H1 (cell line): ENCODE data around the gene PCED1B. TPM values are rescaled to one million over a fixed set of nuclear protein-coding genes. Genes with fewer than 3 reads are reported as not detected.

ENCODE experiments used
- CTCF ChIA-PET: fragments of 300-600 bp; sonication (Branson Sonifier 250); formaldehyde crosslinking; loops from one replicate; lab custom pipeline; 2021; ENCODE audit not compliant: partially characterized antibody; lab: Charles Lee
- POLR2A ChIA-PET: fragments of 300-600 bp; sonication (Branson Sonifier 250); formaldehyde crosslinking; loops from one replicate; lab custom pipeline; 2021; ENCODE audit warnings: inconsistent platforms; ENCODE audit not compliant: partially characterized antibody; lab: Charles Lee
- DNase-seq, 2 experiments: peaks; one replicate each; pipeline versions ENCODE4 v3.0.0 to v3.0.0-alpha.2; 2010 to 2022; ENCODE audit warnings: low spot score in 2 of 2, low read depth in 1 of 2, mixed read lengths in 1 of 2
- FAIRE-seq: peaks from 2 replicates; lab custom pipeline; 2011; peaks lifted over from hg19 to GRCh38; lab: Jason Lieb, UNC
- H2AFZ ChIP-seq: 2 replicates; pipeline ENCODE4 v1.8.1; 2012; ENCODE audit warnings: low read length, inconsistent platforms
- H2AK5ac ChIP-seq: 2 replicates; pipeline ENCODE4 v1.6.1; 2013; ENCODE audit warnings: low read depth, low read length
- H2BK120ac ChIP-seq: replicated peaks from 2 replicates; pipeline ENCODE3; 2013; ENCODE audit warnings: low read depth, low read length, inconsistent platforms
- H2BK12ac ChIP-seq: 2 replicates; pipeline ENCODE4 v1.6.1; 2013; ENCODE audit warnings: low read depth, low read length
- H2BK15ac ChIP-seq: 2 replicates; pipeline ENCODE4 v1.6.1; 2013; ENCODE audit warnings: low read length
- H2BK20ac ChIP-seq: 2 replicates; pipeline ENCODE4 v1.6.1; 2013; ENCODE audit warnings: low read length
- H2BK5ac ChIP-seq: 2 replicates; pipeline ENCODE4 v1.6.1; 2013; ENCODE audit warnings: low read depth, low read length
- H3K14ac ChIP-seq: 2 replicates; pipeline ENCODE4 v1.6.1; 2013; ENCODE audit warnings: inconsistent platforms; ENCODE audit not compliant: insufficient read length
- H3K18ac ChIP-seq: 2 replicates; pipeline ENCODE4 v1.6.1; 2013; ENCODE audit warnings: low read length; ENCODE audit errors: extremely low read depth
- H3K23ac ChIP-seq: 2 replicates; pipeline ENCODE4 v1.6.1; 2013; ENCODE audit warnings: inconsistent platforms; ENCODE audit not compliant: insufficient read length
- H3K23me2 ChIP-seq: 2 replicates; pipeline ENCODE4 v1.6.1; 2013; ENCODE audit warnings: low read depth, low read length
- H3K27ac ChIP-seq: 2 replicates; pipeline ENCODE4 v1.6.1; 2011; ENCODE audit warnings: low read depth, low read length, inconsistent platforms
- H3K27me3 ChIP-seq, 4 experiments: replicated peaks in 1 of 4; 1 replicate in 1 of 4; 2 replicates in 3 of 4; pipeline versions ENCODE4 v1.6.1 to v1.8.1; 2011 to 2013; ENCODE audit warnings: low read length in 3 of 4, mild to moderate bottlenecking in 3 of 4, inconsistent platforms in 2 of 4, mixed read lengths in 2 of 4, moderate library complexity in 1 of 4; ENCODE audit not compliant: control insufficient read depth in 3 of 4, insufficient read depth in 3 of 4; ENCODE audit errors: extremely low read depth in 1 of 4
- H3K36me3 ChIP-seq, 4 experiments: 2 replicates each; pipeline versions ENCODE4 v1.6.1 to v1.8.1; 2011 to 2013; ENCODE audit warnings: mild to moderate bottlenecking in 4 of 4, low read length in 3 of 4, moderate library complexity in 2 of 4, control low read depth in 1 of 4, inconsistent platforms in 1 of 4; ENCODE audit not compliant: insufficient read depth in 4 of 4, control insufficient read depth in 2 of 4
- H3K4ac ChIP-seq: replicated peaks from 2 replicates; pipeline ENCODE3; 2013; ENCODE audit warnings: low read length, low read depth, mixed read lengths, inconsistent platforms; ENCODE audit not compliant: insufficient read length
- H3K4me1 ChIP-seq, 4 experiments: replicated peaks in 1 of 4; 1 replicate in 1 of 4; 2 replicates in 3 of 4; pipeline versions ENCODE4 v1.6.1 to v1.8.1; 2011 to 2013; ENCODE audit warnings: low read length in 3 of 4, inconsistent platforms in 2 of 4, mixed read lengths in 1 of 4; ENCODE audit not compliant: insufficient read depth in 4 of 4, control insufficient read depth in 3 of 4
- H3K4me2 ChIP-seq, 2 experiments: 2 replicates each; pipeline versions ENCODE4 v1.6.1 to v1.8.1; 2011 to 2013; ENCODE audit warnings: low read depth in 2 of 2, low read length in 2 of 2, control low read depth in 1 of 2, inconsistent platforms in 1 of 2, mild to moderate bottlenecking in 1 of 2; ENCODE audit not compliant: insufficient read depth in 1 of 2
- H3K4me3 ChIP-seq, 4 experiments: fragments of 200-600, 300-600 bp in 1 of 4; sonication (generic), shearing (Covaris generic), sonication (Bioruptor Twin) in 1 of 4; 2 replicates each; pipeline versions ENCODE4 v1.5.1 to v1.8.1; 2011 to 2016; ENCODE audit warnings: low read length in 4 of 4, low read depth in 3 of 4, control low read depth in 2 of 4, inconsistent platforms in 2 of 4, mild to moderate bottlenecking in 2 of 4, mixed read lengths in 1 of 4, moderate library complexity in 1 of 4; ENCODE audit not compliant: insufficient read depth in 2 of 4; ENCODE audit errors: extremely low read depth in 1 of 4
- H3K56ac ChIP-seq: replicated peaks from 2 replicates; pipeline ENCODE3; 2013; ENCODE audit warnings: low read depth, mild to moderate bottlenecking, mixed read lengths, low read length, inconsistent platforms; ENCODE audit not compliant: insufficient read length
- H3K79me1 ChIP-seq: 2 replicates; pipeline ENCODE4 v1.6.1; 2013; ENCODE audit warnings: low read depth, low read length, control low read depth
- H3K79me2 ChIP-seq, 2 experiments: 2 replicates each; pipeline versions ENCODE4 v1.6.1 to v1.8.1; 2012 to 2013; ENCODE audit warnings: low read length in 2 of 2, mild to moderate bottlenecking in 2 of 2, inconsistent platforms in 1 of 2; ENCODE audit not compliant: insufficient read depth in 2 of 2, control insufficient read depth in 1 of 2
- H3K9ac ChIP-seq, 4 experiments: replicated peaks in 1 of 4; 1 replicate in 1 of 4; 2 replicates in 3 of 4; pipeline versions ENCODE4 v1.6.1 to v1.8.1; 2011 to 2013; ENCODE audit warnings: low read depth in 3 of 4, low read length in 3 of 4, control low read depth in 2 of 4, mild to moderate bottlenecking in 2 of 4, moderate library complexity in 2 of 4, inconsistent platforms in 1 of 4; ENCODE audit errors: extremely low read depth in 1 of 4
- H3K9me3 ChIP-seq, 2 experiments: 2 replicates each; pipeline versions ENCODE4 v1.6.1 to v1.8.1; 2012 to 2013; ENCODE audit warnings: mild to moderate bottlenecking in 2 of 2, moderate library complexity in 2 of 2, control low read depth in 1 of 2, inconsistent platforms in 1 of 2, low read depth in 1 of 2, low read length in 1 of 2, mixed read lengths in 1 of 2; ENCODE audit not compliant: insufficient read depth in 2 of 2
- H4K20me1 ChIP-seq, 2 experiments: replicated peaks in 1 of 2; 2 replicates each; pipeline versions ENCODE3 to v1.8.1; 2011 to 2013; ENCODE audit warnings: inconsistent platforms in 2 of 2, low read length in 2 of 2, mild to moderate bottlenecking in 1 of 2; ENCODE audit not compliant: insufficient read depth in 2 of 2, control insufficient read depth in 1 of 2
- H4K5ac ChIP-seq: 2 replicates; pipeline ENCODE4 v1.6.1; 2013; ENCODE audit warnings: low read length, low read depth, mixed read lengths, inconsistent platforms; ENCODE audit not compliant: insufficient read length
- H4K8ac ChIP-seq: 2 replicates; pipeline ENCODE4 v1.8.0; 2013; ENCODE audit warnings: mild to moderate bottlenecking, moderate library complexity, low read length, inconsistent platforms; ENCODE audit not compliant: insufficient read depth; ENCODE audit errors: extremely low read depth
- H4K91ac ChIP-seq: replicated peaks from 2 replicates; pipeline ENCODE3; 2013; ENCODE audit warnings: low read length, mixed read lengths, inconsistent platforms; ENCODE audit not compliant: insufficient read length
- CREB1 ChIP-seq: IDR thresholded peaks from 2 replicates; pipeline ENCODE4 v1.6.1; 2012; ENCODE audit warnings: inconsistent platforms
- GTF2F1 ChIP-seq: IDR thresholded peaks from 2 replicates; pipeline ENCODE4 v1.6.1; 2012; ENCODE audit warnings: low read depth, low read length, improper control_type of control experiment, borderline replicate concordance
- HDAC2 ChIP-seq, 2 experiments: fragments of 300-600 bp in 1 of 2; sonication (generic) in 1 of 2; IDR thresholded peaks; 2 replicates each; pipeline ENCODE4 v1.6.1; 2011 to 2012; ENCODE audit warnings: low read depth in 2 of 2, low read length in 2 of 2, mild to moderate bottlenecking in 2 of 2, moderate library complexity in 2 of 2, borderline replicate concordance in 1 of 2, inconsistent platforms in 1 of 2
- MAFK ChIP-seq: IDR thresholded peaks from 2 replicates; pipeline ENCODE4 v1.6.1; 2012; ENCODE audit warnings: low read depth, mild to moderate bottlenecking, improper control_type of control experiment, low read length
- NANOG ChIP-seq: IDR thresholded peaks from 2 replicates; pipeline ENCODE4 v1.6.1; 2011; ENCODE audit warnings: low read length, low read depth, mild to moderate bottlenecking, inconsistent platforms; ENCODE audit not compliant: insufficient read depth, poor library complexity, severe bottlenecking
- POU5F1 ChIP-seq: IDR thresholded peaks from 2 replicates; pipeline ENCODE4 v1.6.1; 2011; ENCODE audit warnings: low read depth, mild to moderate bottlenecking, low read length, moderate library complexity
- SIN3A ChIP-seq, 2 experiments: IDR thresholded peaks in 1 of 2; conservative IDR thresholded peaks in 1 of 2; 2 replicates each; pipeline ENCODE4 v1.6.1; 2011 to 2012; ENCODE audit warnings: low read length in 2 of 2, improper control_type of control experiment in 1 of 2, low read depth in 1 of 2, mild to moderate bottlenecking in 1 of 2
- TBP ChIP-seq: IDR thresholded peaks from 2 replicates; pipeline ENCODE4 v1.6.1; 2011; ENCODE audit warnings: low read depth, low read length, improper control_type of control experiment
- WGBS, 2 experiments: shearing (Covaris generic) in 1 of 2; methylation state at CpG; one replicate each; pipeline versions ENCODE4 v1.1.6 to v1.1.7; 2013 to 2015; ENCODE audit warnings: low lambda C conversion rate in 2 of 2, mixed read lengths in 2 of 2, inconsistent platforms in 1 of 2, low coverage in 1 of 2, missing lambda C conversion rate in 1 of 2; ENCODE audit not compliant: insufficient replicate concordance in 2 of 2, insufficient coverage in 1 of 2, insufficient read length in 1 of 2; ENCODE audit errors: extremely low coverage in 1 of 2, missing lambda C conversion rate in 1 of 2; 5-methylcytosine and 5-hydroxymethylcytosine counted together
- polyA plus RNA-seq, 7 experiments: library from polyadenylated mRNA; depleted of rRNA in 3 of 7; stranded (reverse) in 5 of 7; unstranded in 2 of 7; fragments of >200 nt in 5 of 7; fragments of 200-250 nt in 2 of 7; gene quantifications; 1 replicate in 5 of 7; 2 replicates in 1 of 7; 4 replicates in 1 of 7; pipeline versions ENCODE4 v1.2.1 to v1.2.3, GENCODE V29; 2011 to 2013; ENCODE audit warnings: missing spikeins in 2 of 7, mixed read lengths in 2 of 7
- total RNA-seq: library from RNA; stranded (reverse); fragmentation: NEBNext Ultra II Directional; extraction: Animal tissue kit (Norgen Biotek cat#: 25700); gene quantifications from 2 replicates; pipeline ENCODE4 v1.2.1, GENCODE V29; 2021
- TF ChIP-seq, protein P1 (sequence below): IDR thresholded peaks from 2 replicates; pipeline ENCODE4 v1.6.1; 2012; ENCODE audit warnings: low read length, inconsistent platforms
- TF ChIP-seq, protein P2 (sequence below): IDR thresholded peaks from 2 replicates; pipeline ENCODE4 v1.6.1; 2011; ENCODE audit warnings: low read depth, mild to moderate bottlenecking, low read length; ENCODE audit not compliant: insufficient read depth
- TF ChIP-seq, protein P3 (sequence below): IDR thresholded peaks from 2 replicates; pipeline ENCODE4 v1.6.1; 2012; ENCODE audit warnings: inconsistent platforms

Gene PCED1B
- total and polyA plus RNA-seq, 2 of the 8 experiments (the other 6 are each of a cell fraction or from before 2014, with no cell fraction given), result 4.7 to 5.4 TPM

DNA sequence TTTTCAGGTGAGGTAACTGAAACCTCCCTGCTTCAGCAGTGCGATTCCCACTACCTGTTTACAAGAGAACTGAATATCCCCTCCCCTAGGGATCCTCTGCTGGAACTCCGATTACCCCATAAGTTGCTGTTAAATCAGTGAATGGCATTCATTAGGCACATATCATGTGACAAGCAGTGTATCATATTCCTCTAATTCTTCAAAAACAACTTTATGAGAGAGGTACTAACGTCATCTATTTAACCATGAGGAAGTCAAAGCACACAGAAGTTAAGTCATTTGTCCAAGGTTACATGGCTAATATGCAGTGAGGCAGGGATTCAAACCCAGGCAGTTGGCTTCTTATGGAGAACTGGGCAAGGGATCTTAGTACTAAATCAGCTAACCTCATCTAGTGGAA, 43.9 kb upstream of the PCED1B start:
- no peaks in the 10 kb centered on the region for H3K27me3 ChIP-seq
- H4K5ac ChIP-seq, result no peak overlapping the region
- ChIA-PET POLR2A (no interaction called here), CTCF (interaction anchor here (2.0 to 2.4 kb wide), 2 partner anchors 36 to 266 kb away, joined by 4 to 8 read pairs; no protein-coding TSS in a partner anchor)
- no peak overlapping the region for H3K4me2 ChIP-seq
- H3K18ac ChIP-seq, result no peak overlapping the region
- no peak overlapping the region for H3K9ac ChIP-seq
- H2BK120ac ChIP-seq, result no peak overlapping the region
- no peaks in the 10 kb centered on the region for H3K79me1 ChIP-seq
- no peak overlapping the region for H3K56ac ChIP-seq
- H2AFZ ChIP-seq, result peak overlapping the region; percentile 77; the same call in 1 of the 2 replicates
- H3K4ac ChIP-seq, result no peak overlapping the region
- no peaks in the 10 kb centered on the region for H3K79me2 ChIP-seq
- H2AK5ac ChIP-seq, result no peak overlapping the region
- WGBS, 2 experiments, result 86% methylated on average over 3 of the region's 3 CpGs; no CpG with 5 or more reads in 1 of the 2 experiments
- no peak overlapping the region for H2BK20ac ChIP-seq
- H2BK12ac ChIP-seq, result no peak overlapping the region
- DNase-seq (no peak), FAIRE-seq (no peak)
- no peaks in the 10 kb centered on the region for H3K36me3 ChIP-seq
- no peak overlapping the region for H3K23ac ChIP-seq
- no peak overlapping the region for H4K8ac ChIP-seq
- no peaks in the 10 kb centered on the region for H4K20me1 ChIP-seq
- no peak overlapping the region for H2BK15ac ChIP-seq
- H3K23me2 ChIP-seq, result no peaks in the 10 kb centered on the region
- H4K91ac ChIP-seq, result no peak overlapping the region
- H3K27ac ChIP-seq, result no peak overlapping the region
- peaks cover 0 to 8% (median 4%) of the 10 kb centered on the region in 4 experiments; a peak in 4 of 7 replicates for H3K4me1 ChIP-seq
- no peaks in the 10 kb centered on the region for H3K9me3 ChIP-seq
- no peak overlapping the region for H2BK5ac ChIP-seq
- H3K14ac ChIP-seq, result no peak overlapping the region
- H3K4me3 ChIP-seq, result no peak overlapping the region
- no peak for TF ChIP-seq TBP
- TF ChIP-seq SIN3A (conservative IDR thresholded peaks at IDR 0.05 in 1 of 2, IDR thresholded peaks at IDR 0.05 in 1 of 2; ENCODE audit: low read depth in 1 of 2, low read length in 2 of 2), result no peak
- no peak for TF ChIP-seq GTF2F1
- TF ChIP-seq MAFK, result no peak
- no peak for TF ChIP-seq CREB1
- TF ChIP-seq, protein P1, sequence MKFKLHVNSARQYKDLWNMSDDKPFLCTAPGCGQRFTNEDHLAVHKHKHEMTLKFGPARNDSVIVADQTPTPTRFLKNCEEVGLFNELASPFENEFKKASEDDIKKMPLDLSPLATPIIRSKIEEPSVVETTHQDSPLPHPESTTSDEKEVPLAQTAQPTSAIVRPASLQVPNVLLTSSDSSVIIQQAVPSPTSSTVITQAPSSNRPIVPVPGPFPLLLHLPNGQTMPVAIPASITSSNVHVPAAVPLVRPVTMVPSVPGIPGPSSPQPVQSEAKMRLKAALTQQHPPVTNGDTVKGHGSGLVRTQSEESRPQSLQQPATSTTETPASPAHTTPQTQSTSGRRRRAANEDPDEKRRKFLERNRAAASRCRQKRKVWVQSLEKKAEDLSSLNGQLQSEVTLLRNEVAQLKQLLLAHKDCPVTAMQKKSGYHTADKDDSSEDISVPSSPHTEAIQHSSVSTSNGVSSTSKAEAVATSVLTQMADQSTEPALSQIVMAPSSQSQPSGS, result no peak
- TF ChIP-seq, protein P2, sequence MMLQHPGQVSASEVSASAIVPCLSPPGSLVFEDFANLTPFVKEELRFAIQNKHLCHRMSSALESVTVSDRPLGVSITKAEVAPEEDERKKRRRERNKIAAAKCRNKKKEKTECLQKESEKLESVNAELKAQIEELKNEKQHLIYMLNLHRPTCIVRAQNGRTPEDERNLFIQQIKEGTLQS, result no peak
- TF ChIP-seq, protein P3, sequence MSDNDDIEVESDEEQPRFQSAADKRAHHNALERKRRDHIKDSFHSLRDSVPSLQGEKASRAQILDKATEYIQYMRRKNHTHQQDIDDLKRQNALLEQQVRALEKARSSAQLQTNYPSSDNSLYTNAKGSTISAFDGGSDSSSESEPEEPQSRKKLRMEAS, result no peak
- TF ChIP-seq HDAC2 (IDR thresholded peaks at IDR 0.05; ENCODE audit: borderline replicate concordance in 1 of 2, low read depth in 2 of 2, low read length in 2 of 2), result no peak
- no peak for TF ChIP-seq POU5F1
- TF ChIP-seq NANOG, result no peak
